Stimulated activated CD4-positive, alpha-beta T cell treated with anti-CD3 and anti-CD28 coated beads, Interleukin-4, amount 100 ng/mL, for 24 hours (primary cell): ENCODE measurements around the gene CCDC89.

Experiments used
- DNase-seq: peaks from one replicate; pipeline ENCODE4 v3.0.0-alpha.2; 2020

CCDC89 gene

DNA sequence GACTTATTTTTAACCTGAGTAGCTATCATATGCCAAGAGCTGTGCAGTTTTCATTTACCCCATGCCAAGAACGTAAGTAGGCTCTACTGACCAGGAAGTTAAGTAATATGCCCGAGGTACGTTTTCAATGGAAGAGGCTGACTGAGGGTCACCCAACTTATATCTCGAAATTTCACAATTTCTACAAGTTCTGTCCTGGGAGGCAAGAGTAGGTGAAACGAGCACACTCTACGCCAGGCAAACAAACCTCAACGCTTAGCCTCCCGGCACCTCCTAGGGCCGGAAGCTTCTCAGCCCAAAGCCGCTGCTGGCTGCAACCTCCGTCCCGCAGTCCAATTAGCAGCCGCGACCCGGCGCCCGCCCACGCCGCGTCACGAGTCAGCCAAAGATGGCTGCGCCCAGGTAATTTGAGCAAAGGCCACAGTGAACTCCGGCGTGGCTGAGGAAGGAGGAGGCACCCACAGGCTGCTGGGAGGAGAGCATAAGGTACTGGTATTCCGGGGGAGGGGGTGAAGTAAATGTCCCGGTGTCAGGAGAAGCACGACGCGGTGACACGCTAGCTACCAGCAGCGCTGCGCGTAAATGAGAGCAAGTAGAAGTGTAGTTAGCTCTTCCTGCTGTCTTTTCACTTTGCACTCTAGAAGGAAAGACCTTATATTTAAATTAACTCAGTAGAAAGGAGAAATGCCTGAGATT is 38.2 kb downstream of the CCDC89 start, which contains the start of gene TMEM126A:
Gene TMEM126A (plus strand): TSS at position 364 of the 696 bp plus-strand sequence. CDS start 2,289 bp downstream, outside the sequence.
- peak; percentile 93 for DNase-seq

DNA sequence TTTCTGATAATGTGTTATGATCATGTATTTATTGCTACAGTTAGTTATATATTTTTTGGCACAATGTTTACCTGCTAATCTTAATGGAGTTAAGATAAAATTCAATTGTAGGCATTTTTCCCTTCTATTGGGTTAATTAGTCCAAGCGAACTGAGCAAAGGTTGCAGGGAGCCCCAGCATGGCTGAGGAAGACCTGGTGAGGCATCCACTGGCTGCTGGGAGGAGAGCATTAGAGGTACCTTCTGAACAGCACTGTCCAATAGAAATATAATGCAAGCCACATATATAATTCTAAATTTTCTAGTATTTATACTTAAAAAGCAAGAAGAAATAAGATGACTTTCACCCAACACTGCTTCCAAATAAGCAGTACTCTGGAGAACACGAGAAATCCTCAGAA is 38.9 kb downstream of the CCDC89 start:
- no peak for DNase-seq

- DNase-seq: no peak
Measured at GRCh38 chr11:85643191-85643614, 42.8 kb downstream of the CCDC89 start.

DNA sequence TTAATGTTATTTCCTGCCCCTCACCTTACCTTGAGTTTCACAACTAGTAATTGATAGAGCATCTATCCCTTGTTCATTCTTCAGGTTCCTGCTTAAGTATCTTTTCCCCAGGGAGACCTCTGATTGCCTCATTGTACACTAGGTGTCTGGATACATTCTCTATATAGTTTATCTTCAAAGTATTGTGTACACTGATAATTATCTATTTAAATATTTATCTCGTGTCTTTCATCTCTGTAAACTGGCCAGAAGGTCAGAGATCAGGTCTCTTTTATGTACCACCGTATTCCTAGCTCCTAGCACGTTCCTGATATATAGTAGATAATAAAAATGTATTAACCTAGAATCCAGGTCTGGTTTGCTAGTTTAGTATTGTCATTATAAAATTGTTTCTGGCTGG is 51.2 kb downstream of the CCDC89 start:
- no peak for DNase-seq
